ENCODE data around the gene USP49.
A peak's percentile ranks its signal among the peaks of the same experiment; 100 is the strongest.
"Not testable (repeated sequence)": the region's sequence is repeated elsewhere in the genome, so short reads cannot be mapped to it uniquely, and the experiment has no call there.

USP49 gene

DNA sequence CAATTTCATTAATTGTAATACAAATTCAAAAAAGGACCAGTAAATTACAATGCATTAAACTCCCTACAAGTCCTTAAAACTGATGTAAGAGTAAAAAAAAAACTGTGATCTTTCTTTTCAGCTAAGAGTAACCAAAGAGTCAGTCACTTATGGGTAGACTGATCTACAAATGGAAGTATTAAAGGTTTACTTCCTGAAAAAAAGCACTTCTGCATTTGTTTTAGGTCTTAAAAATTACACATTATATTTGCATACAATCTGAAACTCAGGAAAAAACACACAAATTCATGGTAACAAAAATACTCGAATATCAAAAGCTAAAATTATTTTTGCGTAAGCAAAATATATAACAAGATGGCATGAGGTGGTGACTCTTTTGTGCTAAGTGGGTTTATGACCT lies 23.5 kb downstream of the USP49 start:
- no peak for DNase-seq

DNA sequence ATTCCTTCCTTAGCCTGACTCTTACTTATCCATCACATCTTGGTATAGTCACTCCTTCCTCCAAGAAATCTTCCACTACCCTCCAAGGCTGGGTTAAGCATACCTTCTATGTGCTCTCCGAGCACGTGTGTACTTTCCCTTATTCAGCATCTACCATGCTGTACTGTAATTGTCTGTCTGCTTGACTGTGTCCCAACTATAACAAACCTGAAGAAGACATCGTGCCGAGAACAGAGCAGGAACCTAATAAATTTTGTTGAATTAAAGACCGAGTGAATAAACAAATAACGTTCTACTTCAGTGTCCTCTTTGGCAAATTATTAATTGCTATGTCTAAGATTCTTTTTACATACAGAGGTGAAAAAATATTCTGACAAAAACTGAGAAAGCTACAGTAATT lies 35.8 kb downstream of the USP49 start:
- DNase-seq, result no peak

DNA sequence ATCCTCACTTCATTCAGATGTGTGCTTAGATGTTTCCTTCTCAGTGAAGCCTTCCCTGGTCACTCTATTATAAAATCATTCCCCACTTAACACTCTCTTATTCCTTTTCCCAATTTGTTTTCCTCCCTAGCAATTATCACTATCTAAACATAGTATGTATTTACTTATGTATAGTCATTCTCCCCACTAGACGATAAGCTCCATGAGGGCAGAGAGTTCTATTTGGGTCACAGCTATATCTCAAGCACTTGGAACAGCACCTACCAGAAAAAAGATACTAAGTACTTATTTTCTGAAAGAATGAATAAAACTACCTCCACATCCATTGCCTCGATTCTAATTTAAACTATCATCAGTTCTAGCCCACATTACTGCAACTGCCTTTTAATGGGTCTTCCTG lies 36.5 kb downstream of the USP49 start:
- no peak for DNase-seq

DNA sequence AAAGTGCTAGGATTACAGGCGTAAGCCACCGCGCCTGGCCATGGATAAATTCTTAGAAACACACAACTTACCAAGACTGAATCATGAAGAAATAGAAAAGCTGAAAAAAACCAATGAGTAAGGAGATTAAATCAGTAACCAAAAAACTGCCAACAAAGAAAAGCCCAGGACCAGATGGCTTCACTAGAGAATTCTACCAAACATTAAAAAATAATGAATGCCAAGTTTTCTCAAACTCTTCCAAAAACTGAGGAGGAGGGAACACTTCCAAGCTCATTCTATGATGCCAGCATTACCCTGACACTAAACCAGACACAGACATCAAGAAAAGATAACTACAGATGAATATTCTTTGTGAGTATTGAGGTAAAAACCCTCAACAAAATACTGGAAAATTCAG lies 44.3 kb downstream of the USP49 start:
- DNase-seq, result no peak

DNA sequence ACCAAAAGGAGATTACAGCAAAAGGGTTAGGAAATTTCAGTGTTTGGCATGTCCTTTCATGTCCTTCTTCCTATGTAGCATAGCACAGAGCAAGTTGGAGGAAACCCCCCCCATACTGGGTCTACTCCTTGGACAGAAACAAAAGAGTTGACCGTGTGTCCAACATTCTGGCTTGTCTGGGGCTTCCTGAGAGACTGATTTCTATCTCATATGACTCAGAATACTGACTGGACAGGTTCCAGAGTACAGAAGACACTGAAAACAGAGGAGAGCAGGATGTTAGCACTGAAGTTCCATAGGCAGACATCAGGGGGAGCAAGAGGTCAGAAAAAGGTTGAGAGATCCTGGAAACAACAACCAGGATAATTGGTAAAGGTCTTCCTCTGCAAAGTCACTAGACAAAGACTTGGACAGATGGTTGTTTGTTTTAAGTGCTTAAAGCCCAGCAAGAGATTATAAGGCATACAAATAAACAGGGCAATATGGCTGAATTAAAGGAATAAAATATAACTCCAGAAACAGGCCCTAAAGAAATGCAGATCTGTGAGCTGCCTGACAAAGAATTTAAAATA lies 48.4 kb downstream of the USP49 start:
- peak; percentile 24 for DNase-seq

DNA sequence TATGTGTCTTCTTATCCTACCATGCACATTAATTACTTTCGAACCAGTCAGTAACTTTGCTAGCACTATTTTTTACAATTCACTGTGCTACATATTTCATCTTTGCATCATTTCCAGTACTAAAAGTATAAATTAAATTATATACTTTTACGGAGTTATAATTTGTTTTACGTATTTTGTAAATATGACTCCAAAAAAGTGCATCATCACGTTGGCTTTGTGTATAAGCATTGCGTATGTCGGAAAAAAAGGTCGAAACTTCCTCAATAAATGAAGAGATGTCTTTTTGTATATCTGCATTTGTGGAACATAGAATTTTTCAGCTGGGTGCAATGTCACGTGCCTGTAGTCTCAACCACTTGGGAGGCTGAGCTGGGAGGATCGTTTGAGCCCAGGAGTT lies 52.0 kb downstream of the USP49 start:
- DNase-seq, result no peak

DNA sequence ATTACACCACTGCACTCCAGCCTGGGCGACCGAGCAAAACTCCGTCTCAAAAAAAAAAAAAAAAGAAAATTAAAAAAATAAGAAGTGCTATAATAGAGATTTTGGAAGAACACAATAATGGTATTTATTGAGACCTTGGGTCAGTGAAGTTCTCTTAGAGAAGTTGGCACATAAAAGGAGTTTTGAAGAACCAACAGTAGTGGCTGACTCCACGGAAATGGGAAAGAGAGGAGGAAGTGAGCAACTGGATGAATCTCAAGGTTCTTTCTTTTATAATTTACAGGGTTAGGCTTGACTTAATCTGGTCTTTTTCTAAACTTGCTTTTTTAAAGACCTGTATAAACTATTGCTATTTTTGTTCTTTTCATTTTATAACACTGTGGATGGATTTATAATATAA lies 54.8 kb downstream of the USP49 start:
- no peak for DNase-seq

DNA sequence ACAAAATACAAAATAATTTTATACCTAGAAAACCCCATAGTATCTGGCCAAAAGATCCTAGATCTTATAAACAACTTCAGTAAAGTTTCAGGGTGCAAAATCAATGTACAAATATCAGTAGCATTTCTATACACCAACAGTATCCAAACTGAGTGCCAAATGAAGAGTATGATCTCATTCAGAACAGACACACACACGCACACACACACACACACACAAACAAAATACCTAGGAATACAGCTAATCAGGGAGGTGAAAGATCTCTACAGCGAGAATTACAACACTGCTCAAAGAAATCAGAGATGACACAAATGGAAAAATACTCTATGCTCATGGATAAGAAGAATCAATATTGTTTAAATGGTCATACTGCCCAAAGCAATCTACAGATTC lies 58.5 kb downstream of the USP49 start:
- no peak for DNase-seq

DNA sequence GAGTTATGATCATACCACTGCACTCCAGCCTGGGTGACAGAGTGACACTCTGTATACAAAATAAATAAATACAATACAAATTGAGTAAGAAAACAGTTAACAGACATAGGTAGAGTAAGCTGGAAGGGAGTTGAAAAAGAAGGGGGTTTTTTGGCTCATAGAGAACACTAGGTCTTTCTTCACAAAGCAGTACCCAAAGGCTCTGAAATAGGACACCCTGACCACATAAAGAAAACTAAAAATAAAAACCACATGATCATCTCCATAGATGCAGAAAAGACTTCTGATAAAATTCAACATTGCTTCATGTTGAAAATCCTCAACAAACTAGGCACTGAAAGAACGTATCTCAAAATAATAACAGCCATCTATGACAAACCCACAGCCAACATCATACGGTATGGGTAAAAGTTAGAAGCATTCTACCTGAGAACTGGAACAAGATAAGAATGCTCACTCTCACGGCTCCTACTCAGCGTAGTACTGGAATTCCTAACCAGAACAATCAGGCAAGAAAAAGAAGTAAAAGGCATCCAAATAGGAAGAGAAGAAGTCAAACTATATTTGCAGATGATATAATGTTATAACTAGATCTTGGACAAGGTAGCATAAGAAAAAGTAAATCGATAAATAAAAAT lies 59.0 kb downstream of the USP49 start:
- no peak for DNase-seq

DNA sequence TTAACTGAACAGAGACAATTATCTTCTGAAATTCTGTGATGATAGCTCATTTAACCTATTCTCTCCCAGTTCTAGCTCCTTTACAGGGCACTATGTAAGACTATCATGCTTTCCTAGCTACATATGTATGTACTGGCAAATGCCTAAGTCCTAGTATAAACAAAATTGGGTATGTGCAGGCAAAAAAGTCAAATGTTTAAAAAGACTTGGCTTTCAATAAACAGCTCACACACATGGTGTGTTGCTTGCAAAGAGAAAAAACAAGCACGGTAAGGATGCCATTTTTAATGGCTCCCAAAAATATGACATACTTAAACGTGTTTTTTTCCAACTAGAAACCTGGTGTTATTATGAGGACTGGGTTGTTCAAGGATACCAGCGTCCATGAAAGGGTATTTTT lies 62.9 kb downstream of the USP49 start:
- DNase-seq, result no peak

DNA sequence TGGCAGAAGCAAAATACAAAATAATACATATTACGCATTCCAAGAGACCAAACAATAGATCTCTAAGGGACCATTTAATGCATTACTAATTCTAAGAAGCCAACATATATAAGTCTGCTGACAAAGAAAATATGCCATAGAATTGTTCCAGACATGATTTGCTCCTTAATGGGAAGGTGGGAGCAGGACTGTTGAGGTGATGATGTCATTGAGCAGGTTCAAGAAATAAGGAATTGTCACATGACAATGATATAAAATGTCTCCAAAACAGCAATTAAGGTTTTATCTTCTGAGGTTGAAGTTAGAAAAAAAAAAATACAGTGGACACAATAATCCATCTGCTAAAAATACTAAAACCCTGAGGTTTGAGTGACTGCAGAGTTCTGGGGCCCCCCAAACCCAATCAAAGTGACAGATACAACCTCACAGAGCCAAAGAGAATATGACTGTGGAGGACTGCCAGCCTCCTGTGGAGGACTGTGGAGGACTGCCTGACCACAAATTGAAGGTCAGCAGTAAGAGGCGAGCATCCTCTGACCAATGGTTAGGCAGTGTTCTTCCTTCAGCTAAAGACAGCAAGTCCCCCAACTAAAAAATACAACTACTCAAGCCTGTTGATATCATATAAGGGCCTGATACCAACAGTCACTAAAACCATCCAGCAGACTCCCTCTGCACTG lies 68.7 kb downstream of the USP49 start:
- DNase-seq, result no peak

DNA sequence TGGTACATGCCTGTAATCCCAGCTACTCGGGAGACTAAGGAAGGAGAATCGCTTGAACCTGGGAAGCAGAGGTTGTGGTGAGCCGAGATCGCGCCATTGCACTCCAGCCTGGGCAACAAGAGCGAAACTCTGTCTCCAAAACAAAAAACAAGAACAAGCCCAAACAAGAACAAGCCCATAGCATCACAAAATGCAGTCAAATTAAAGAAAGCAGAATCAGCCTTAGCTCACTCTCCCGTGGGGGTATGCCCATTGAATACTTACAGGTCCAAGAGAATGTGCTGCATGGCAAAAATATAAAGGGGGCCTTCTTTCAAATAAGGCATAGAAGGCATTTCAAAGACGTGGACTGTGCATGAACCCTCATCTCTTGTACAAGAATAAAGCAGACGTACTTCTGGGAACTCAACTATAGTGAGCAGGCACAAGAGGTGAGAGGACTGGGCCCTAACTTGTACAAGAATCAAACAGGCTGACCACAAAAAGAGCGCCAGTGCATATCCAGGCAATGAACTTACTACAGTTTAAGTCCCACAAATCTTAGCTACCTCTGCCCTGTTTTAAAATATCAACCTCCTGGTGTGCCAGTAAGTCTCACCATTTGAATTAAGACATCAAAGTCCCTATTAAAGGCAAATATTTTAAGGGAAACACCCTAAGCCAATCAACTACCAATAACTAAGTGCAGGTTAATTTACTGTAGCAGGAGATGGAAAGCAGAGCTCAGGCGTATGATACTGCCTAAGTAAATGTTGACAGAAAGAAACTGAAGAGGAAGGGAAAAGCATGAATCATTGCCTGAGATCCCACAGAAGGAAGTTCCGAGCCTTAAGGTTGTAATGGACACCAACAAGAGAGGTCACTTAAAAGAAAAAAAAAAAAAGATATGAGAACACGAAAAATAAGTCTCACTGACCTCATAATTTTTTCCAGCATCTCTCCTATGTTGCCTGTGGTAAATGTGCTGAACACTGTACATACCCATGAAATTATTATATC lies 70.3 kb downstream of the USP49 start:
- DNase-seq, result no peak

DNA sequence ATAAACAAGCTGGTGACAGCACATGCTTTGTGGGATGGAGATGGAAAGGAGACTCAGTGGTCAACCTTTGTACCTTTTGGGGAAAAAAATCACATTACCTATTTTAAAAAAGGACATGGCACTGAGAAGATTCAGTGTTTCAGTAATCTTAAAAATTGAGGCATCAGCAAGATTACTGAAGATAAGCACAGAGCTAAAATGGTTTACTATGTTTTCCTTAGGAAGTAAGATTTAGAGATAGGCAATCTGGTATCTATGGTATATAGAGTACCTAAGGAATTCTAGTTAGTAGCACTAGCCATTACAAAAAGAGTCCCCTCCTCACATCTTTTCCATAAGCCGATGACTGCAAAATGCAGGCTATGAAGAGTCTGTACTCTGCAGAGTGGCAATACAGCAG lies 72.0 kb downstream of the USP49 start:
- DNase-seq, result no peak

DNA sequence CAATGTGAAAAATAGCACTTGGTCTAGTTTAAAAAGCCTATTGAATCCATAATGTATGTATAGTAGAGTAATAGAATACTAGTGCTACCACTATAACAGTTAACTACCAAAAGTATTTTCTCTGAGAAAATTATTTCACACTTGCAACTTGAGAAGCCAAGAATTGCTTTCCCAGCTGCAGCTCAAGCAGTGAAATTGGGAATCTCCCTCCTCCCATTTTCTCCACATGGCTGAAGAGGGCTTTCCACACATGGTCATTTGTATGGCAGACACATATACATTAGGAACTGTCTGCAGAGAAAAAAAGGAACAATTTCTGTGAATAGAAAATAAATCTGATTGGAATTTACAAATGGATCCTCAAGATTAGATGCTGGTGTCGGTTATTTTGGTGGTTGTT lies 73.2 kb downstream of the USP49 start:
- no peak for DNase-seq

DNA sequence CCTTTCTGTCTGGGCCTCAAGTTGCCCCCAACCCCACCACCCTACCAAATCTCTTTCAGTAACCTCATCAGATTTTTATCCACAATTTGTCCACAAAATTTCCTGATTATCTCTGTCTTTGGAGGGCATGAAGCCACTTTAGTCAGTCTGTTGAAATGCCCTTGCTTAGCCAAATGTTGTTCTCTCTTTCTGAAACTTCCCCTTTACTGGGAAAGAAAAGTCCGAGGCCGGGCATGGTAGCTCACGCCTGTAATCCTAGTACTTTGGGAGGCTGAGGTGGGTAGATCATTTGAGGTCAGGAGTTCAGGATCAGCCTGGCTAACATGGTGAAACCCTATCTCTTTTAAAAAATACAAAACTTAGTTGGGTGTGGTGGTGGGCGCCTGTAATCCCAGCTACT lies 73.9 kb downstream of the USP49 start:
- DNase-seq, result no peak

DNA sequence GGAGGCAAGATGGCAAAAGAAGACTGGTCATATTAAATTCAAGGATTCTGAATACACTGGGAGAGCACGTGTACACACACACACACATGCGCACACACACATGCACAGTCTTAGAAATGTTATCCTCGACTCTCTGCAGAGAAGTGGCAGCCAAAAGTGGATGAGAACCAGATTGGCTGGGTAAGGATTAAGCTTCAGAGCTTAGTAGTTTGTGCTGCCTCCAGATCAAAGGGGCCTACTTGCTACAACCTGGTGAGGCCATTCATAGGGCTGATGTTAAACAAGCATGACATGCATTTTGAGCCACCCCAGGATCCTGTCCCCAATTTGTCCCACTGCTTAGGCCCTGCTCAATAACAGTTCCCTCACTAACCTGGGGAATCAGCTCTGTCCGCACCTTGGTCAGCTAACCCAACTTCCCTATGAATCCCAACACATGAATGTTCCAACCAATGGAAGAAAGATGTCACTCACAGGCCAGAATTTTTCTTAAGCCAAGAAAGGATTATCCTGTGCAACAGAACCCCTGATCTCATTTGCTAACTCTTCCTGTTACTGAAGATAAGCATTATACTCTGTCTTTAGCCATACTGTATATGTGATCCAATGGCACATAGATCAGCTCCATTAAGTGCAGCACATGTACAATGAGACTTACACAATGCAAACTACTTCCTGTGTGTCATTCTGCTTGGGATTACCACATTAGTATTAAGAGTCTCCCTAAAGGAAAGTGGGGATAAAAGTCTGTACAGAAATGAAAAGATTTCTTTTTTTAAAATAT lies 76.7 kb downstream of the USP49 start:
- DNase-seq, result no peak

DNA sequence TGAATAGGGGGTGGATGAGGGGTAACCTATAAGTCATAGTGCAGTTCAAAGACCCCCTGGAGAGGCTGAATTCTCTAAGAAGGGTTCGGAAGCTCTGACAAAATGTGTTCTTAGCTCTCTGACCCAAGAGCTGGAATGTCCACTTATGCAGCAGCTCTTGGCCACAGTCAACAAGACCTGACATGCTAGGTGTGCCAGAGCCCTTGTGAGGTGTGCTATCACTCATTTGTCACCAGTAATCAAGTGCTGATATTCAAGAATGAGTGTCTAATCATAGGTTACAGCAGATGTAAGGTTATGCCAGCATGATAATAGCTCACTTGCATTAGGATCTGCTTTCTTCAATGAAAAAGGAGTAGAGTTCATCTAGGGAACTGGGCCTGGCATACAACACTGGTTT lies 79.6 kb downstream of the USP49 start:
- DNase-seq, result no peak

DNA sequence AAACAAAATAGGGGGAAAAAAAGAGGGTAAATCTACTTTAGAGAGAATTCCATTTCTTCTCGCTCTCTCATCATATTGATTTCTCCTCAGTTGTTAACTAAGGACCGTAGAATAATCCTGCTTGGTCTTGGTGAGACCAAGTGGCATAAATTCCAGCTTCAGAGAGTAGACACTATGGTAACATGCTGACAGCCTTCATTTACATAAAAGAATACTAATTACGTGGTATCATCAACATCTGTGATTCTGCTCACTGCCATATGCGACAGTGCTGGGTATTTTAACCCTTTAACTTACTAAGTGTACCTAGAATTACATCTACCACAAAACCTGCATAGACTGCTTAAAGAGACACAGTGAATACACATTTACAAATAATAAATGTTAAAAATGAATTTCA lies 80.5 kb downstream of the USP49 start:
- DNase-seq, result no peak

DNA sequence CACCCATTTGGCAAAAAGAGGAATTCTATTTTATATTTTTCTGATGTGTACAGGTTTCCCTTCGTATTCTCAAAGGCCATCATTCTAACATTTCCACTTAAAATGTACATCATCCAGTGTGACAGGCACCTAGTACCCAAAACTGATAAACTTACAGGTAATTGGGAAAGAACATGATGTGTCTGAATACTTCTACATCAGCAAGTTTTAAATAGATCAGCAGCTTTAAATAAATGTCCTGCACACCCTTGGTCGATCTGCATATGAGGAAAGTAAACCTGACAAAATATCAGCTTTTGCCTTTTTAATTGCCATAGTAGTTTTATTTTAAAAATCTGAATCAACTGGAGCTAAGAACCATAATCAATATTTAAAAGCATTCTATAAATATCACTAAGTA lies 81.2 kb downstream of the USP49 start:
- no peak for DNase-seq

DNA sequence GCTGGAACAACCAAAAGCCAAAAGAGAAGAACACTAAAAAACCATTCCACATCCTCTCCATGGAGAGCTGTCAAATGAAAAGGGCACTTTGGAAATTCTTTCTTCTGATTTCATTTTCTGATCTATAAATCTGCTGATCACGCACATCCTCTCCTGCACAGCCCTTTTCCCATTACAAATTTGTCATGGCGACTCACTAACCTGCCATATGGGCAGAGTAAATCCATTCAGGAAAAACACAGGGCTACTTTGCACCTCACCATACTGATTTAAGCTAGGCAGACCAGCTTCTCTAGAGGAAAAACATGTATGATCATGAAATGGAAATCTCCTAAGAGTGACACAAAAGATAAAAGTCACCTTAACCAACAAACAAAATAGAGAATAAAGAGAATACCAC lies 81.7 kb downstream of the USP49 start:
- DNase-seq, result no peak

DNA sequence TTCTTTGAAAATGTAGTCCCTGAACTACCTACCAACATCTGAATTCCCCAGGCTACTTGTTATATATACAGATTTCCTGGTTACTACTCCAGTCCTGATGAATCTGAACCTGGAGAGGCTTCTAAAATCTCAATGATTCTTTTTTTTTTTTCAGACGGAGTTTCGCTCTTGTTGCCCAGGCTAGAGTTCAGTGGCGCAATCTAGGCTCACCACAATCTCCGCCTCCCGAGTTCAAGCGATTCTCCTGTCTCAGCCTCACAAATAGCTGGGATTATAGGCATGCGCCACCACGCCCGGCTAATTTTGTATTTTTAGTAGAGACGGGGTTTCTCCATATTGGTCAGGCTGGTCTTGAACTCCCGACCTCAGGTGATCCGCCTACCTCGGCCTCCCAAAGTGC lies 83.2 kb downstream of the USP49 start:
- DNase-seq, result not testable (repeated sequence)

DNA sequence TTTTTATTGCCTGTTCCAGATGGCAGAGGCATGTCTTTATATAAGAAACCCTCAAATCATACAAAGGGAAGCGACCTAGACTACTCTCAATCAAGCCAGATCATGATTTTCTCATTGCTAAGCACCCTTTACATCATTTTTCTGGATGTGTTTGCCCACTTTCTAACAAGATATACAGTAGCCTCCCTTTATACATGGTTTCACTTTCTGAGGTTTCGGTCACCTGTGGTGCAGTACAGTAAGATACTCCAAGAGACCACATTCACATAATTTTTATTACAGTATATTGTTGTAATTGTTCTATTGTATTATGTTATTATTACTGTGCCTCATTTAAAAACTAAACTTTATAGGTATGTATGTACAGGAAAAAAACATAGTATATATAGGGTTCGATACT lies 84.1 kb downstream of the USP49 start:
- DNase-seq, result no peak

All from NCI-H1436 (cell line).